ENCODE data around the gene CST6.
A peak's percentile ranks its signal among the peaks of the same experiment; 100 is the strongest.

The CST6 gene

GRCh38 chr11:66048547-66049323 lies 36.9 kb downstream of the CST6 start, which contains the start of gene GAL3ST3:
TSS of gene GAL3ST3 (minus strand) at chr11:66049161. CDS start at chr11:66045415, 3,746 bp downstream.
- no peak for DNase-seq

- peak in 1 of 2 experiments; percentile 28 for DNase-seq
Measured at GRCh38 chr11:66050581-66051231, 38.9 kb downstream of the CST6 start.

- DNase-seq, result no peak
Measured at GRCh38 chr11:66051371-66051765, 39.6 kb downstream of the CST6 start.

GRCh38 chr11:66051766-66052663 lies 40.2 kb downstream of the CST6 start, which contains the start of gene SF3B2:
TSS of gene SF3B2 (plus strand) at chr11:66052364. CDS start at chr11:66052385, 21 bp downstream.
- peak; percentile 83 to 97 for DNase-seq

- DNase-seq, result no peak
Measured at GRCh38 chr11:66052664-66052982, 40.8 kb downstream of the CST6 start.

GRCh38 chr11:66055021-66055420 lies 43.2 kb downstream of the CST6 start:
- no peak for DNase-seq

- DNase-seq, result no peak
Measured at GRCh38 chr11:66056501-66056900, 44.7 kb downstream of the CST6 start.

GRCh38 chr11:66059966-66060680 lies 48.3 kb downstream of the CST6 start:
- no peak for DNase-seq

- DNase-seq, result no peak
Measured at GRCh38 chr11:66061268-66061667, 49.5 kb downstream of the CST6 start.

- no peak for DNase-seq
Measured at GRCh38 chr11:66062408-66062807, 50.6 kb downstream of the CST6 start.

All from NCI-H187 (cell line).